AG08396 (cell line): Measurements from ENCODE around the gene ROPN1L.
"Not testable (repeated sequence)": the region's sequence is repeated elsewhere in the genome, so short reads cannot be mapped to it uniquely, and the experiment has no call there.

ENCODE experiments used
- DNase-seq: peaks from one replicate; pipeline ENCODE4 v3.0.0; 2012; ENCODE audit warnings: low spot score, mixed read lengths

Gene ROPN1L

DNA sequence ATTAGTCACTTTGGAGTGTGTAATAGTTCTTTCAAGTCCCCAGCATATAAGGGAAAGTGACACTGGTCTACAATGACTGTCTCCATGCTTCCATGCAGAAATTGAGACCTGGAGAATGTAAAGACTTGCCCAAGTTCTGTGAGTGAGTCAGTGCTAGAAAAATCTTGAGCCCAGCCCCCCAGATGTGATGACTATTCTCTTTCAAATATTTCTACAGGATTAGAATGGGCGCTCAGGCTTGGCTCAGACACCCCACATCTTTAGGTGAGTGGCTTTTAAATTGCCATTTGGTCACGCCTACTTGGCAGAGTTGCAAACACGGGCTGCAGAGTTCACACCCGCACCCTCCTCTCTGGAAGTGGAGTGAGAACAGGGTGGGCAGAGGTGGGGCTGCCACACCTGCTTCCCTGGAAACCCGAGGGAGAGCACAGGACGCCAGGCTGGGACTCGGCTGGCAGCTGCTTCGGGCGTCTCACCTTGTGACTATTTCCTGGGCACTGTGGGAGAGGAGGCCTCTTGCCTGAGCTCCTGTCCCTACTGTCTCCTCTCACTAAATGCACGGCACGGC, 37.6 kb downstream of the ROPN1L start:
- DNase-seq, result peak; percentile 82

DNA sequence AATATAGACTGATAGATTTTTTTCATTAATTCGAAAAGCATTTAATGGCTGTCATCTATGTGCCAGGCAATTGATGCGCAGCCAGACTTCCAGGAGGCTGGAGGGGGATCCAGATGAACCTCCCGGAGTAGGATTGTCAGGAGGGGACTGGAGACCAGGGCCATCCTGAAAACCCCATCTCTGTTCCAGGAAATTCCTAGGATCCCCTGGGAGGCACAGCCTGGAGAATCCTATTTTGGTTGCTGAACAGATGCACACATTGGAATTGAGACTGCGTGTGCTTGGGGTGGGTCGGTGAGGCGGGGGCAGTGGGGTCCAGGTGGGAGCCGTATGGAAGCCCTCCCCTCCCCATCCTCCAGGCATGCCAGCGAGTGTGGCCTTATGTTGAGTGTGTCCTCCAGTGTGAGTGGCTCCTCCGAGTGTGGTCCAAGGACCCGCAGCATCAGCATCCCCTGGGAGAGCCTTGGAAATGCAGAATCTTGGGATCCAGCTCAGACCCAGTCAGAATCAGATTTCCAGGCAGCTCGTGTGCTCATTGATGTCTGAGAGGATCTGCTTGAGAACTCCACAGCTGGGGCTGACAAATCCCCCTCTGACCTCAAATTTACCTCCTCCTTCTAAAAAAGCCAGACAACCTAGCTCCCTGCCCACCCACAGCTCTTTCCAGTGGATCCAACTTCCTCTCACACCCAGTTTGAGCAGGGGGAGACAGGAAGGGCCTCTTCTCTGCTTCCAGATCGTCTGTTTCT, 38.7 kb downstream of the ROPN1L start:
- DNase-seq, result no peak

- no peak for DNase-seq
Measured at GRCh38 chr5:10481241-10481935, 39.7 kb downstream of the ROPN1L start.

DNA sequence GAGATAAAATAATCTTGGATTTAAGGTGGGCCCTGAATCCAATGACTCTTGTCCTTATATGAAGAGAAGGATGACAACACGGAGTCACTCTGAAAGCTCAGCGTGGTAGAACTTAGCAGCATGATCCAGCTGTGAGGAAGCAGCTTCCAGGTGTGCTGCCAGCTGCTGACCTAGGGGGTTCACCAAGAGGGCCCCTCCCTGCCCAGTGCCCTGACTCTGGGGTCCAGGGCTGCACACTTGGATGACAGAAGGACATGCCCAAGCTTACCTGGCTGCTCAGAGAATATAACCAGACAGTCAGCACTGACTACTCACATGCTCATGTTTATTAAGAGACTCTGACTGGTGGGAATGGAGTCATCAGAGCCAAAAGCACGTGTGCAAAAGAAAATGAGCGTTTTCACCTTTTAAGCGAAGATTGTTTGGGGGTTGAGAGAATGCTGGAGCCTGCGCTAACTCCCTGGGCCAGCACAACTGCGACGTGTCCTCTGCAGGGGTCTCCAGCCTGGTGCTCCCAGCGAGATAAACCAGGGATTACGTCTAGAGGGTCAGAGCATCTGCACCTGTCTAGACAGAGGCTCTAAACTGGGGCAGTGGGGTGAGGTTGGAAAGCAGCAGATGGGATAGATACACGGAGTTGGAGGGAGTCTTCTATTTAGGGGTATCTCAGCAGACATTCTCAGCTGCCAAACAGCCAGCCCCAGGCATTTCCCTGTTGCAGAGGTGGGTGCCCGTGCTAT, 41.3 kb downstream of the ROPN1L start:
- no peak for DNase-seq

GRCh38 chr5:10484774-10485141, 43.1 kb downstream of the ROPN1L start:
- no peak for DNase-seq

- peak; percentile 78 for DNase-seq
Measured at GRCh38 chr5:10485142-10485795, 43.6 kb downstream of the ROPN1L start.

- no peak for DNase-seq
Measured at GRCh38 chr5:10485897-10486296, 44.2 kb downstream of the ROPN1L start.

- no peak for DNase-seq
Measured at GRCh38 chr5:10486511-10487344, 45.0 kb downstream of the ROPN1L start.

DNA sequence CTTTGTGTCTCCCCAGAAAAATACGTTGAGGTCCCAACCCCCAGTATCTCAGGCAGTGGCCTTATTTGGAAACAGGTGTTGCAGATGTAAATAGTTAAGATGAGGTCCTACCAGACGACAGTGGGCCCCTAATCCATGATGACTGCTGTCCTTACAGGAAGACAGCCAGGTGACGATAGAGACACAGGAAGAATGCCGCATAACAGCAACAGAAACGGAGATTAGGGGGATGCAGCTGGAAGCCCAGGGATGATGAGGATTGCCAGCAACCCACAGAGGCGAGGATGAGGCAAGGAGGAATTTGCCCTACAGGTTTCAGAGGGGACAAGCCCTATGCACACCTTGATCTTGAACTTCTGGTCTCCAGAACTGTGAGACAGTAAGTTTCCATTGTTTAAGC, 46.5 kb downstream of the ROPN1L start:
- DNase-seq, result no peak

DNA sequence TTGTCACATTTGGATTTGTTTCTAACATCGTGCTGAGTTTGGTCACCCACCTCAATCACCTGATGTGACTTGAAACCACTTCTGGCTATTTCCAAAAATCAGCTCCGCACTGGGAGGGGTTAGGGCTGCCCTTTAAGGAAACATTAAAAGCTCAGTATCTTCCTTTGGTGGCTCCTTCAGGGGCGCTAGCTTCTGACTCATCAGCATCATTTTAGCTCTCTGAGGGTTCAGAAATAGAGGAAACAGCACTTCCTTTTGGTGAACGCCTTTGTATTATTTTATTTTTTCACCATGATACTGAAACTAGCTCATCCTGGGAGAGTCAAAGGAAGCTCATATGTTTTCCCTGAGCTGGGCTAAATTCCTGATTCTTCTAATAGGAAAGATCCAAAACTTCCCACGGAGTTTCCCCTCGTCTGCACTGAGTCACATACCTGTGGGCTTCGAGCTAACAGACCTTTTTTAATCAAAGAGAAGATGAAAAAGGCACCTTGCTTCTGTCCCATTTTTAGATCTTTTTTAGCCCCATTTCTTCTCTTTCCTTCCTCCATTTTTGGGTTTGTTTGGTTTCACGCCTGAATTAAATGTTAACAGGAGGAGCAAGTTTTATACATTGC, 48.2 kb downstream of the ROPN1L start:
- DNase-seq, result no peak

GRCh38 chr5:10490927-10491672, 49.4 kb downstream of the ROPN1L start:
- no peak for DNase-seq

DNA sequence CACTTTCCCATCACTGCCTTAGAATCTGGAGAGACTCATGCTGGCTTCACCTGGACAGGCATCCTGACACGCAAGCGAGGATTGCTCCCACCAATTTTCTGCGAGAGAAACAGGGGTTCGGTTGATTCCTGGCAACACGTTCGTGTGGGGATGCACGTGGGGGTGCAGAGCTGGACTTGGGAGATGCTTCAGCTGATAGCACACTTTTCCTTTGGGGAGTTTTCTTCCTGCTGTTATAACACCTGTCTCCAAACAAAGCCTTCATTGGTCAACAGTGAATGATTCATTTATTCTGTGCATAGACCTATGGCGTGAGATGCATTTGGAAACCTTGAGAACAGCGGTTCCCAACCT, 50.0 kb downstream of the ROPN1L start:
- DNase-seq, result no peak

DNA sequence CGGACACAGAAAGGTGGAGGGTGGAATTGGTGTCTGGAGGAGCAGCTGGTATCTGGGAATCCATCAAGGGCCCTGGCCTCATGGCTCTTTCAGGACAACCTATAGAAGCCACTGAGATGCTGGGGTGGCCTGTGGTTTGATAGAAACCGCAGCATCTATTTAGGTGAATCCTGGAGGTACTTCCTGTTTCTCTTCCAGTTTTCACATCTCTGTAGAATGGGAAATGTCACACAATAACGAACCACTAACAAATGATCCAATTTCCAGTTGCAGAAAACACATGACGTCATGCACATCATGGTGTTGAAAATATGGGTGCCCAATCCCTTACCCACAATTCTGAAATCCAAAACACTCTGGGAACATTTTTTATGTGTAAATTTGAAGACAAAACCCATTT, 52.2 kb downstream of the ROPN1L start:
- DNase-seq, result no peak

DNA sequence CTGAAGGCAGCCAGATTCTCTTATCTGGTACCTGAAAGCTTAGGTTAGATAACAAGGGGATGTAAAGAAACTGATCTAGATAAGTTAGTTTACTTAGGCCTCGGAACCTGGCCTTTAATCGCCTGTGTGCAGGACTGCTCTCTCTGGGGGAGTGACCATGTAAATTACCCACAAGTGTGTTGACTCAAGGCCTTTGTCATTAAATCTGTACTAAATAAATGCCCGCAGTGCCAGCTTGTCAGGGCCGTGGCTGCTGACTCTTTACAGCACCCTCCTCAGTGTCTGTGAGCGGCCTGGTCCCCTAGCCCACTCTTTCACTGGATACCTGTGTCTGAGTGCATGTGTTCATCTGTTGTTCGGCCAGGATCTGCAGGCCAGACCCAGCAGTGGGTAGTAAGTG, 52.8 kb downstream of the ROPN1L start:
- not testable (repeated sequence) for DNase-seq

DNA sequence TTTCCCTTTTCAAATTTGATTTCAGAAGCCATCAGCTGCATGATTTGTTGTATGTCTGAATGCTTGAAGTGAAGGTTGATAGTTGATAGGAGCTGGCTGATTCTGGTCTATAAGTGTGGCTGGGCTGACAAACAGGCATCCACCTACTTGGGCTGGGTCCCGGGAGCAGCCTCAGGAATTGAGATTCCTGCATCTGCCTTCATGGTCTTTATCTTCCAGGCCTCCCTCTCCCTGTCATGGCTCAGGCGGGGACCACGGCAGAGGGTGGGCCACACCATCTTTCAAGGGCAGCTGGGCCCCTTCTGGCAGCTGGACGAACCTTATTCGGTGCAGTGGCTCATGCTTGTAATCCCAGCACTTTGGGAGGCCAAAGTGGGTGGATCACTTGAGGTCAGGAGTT, 55.9 kb downstream of the ROPN1L start:
- no peak for DNase-seq

DNA sequence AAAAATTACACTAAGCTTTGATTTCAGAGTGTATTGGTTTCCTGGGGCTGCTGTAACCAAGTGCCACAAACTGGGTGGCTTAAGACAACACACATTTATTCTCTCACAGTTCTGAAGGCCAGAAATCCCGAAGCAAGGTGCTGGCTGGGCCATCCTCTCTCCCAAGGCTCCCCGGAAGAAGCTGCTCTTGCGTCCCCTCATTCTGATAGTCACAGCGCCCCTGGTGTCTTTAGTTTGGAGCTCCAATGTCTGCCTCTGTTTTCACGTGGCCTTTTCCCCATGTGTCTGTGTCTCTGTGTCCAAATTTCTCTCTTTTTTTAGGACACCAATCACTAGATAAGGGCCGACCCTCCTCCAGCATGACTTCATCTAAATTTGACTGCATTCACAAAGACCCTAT, 56.7 kb downstream of the ROPN1L start:
- DNase-seq, result no peak

- DNase-seq, result no peak
Measured at GRCh38 chr5:10499066-10499465, 57.4 kb downstream of the ROPN1L start.

DNA sequence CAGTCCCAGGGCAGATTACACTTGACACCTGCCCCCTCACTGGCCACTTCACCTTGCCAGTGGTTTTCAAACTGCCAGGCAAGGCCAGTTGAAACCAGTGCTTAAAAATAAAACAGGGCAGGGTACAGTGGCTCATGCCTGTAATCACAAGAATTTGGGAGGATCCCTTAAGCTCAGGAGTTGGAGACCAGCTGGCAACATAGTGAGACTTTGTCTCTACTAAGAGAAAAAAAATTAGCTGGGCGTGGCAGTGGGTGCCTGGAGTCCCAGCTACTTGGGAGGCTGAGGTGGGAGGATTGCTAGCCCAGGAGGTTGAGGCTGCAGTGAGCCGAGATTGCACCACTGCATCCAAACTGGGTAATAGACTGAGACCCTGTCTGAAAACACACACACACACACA, 58.1 kb downstream of the ROPN1L start:
- no peak for DNase-seq

DNA sequence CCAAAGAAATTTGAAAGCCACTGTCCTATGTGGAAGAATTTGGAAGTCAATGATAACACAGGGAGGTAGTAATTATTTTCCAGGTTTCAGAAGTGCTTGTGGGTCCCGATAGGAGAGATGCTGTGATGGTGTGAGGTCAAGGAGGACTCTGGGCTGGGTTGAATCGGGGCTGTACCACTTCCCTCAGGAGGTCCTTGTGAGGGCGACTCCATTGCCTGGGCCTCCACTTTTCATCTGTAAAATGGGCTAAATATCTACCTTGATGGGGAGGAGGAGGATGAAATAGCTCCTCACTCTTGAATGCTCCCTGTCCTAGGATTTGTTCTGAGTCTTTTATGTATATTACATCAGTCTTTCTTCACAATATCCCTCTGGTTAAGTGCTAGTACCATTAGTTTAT, 59.0 kb downstream of the ROPN1L start:
- no peak for DNase-seq

DNA sequence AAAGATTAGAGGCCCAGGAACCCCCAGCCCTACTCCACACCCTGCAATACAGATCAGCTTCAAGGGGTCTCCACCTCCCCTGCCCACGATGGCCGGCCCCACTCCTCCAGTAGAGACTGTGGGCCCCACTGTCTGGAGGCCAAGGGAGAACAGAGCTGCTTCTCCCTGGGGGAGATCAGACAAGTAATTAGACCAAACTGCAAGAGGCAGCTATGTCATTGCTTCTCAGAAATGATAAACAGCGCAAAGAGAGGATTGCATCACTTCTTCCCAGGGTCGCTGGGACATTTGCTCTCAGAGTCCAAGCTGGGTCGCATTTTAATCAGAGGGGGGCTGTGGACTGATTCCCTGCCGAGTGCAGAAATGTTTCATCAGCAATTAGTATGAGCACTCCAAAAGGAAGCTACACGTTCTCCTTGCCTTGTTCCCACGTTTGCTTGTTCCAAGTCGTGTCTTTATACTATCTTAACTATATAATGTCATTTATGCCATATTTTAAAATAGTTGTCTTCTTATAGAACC, 59.9 kb downstream of the ROPN1L start:
- DNase-seq, result no peak
